HG03439 (cell line): Measurements from ENCODE around the gene LRP8.
A peak's percentile ranks its signal among the peaks of the same experiment; 100 is the strongest.

Experiments
- ATAC-seq: cut with Tn5 transposase; IDR thresholded peaks from one replicate; pipeline ENCODE4 v1.9.1; 2021; ENCODE audit warnings: mild to moderate bottlenecking, moderate library complexity; ENCODE audit not compliant: unreplicated experiment

Gene LRP8

DNA sequence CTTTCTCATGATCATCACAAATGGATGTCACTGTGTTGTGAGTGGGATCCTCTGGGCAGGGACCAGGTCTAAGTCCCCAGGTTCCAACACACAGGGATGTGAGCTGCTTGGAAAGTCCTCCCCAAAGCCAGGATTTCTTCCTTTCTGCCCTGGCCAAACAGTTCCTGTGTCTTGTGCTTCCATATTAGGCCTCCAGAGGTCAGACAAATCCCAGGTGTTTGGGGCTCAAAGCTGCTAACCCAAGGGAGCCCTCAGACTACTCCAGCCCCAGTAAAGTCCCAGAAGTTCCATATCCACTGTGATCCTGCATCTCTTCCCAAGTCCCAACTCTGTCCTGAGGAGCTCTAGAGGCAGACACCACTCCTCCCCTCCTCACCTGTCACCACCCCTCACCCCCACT lies 61.8 kb downstream of the LRP8 start:
- no peak for ATAC-seq

DNA sequence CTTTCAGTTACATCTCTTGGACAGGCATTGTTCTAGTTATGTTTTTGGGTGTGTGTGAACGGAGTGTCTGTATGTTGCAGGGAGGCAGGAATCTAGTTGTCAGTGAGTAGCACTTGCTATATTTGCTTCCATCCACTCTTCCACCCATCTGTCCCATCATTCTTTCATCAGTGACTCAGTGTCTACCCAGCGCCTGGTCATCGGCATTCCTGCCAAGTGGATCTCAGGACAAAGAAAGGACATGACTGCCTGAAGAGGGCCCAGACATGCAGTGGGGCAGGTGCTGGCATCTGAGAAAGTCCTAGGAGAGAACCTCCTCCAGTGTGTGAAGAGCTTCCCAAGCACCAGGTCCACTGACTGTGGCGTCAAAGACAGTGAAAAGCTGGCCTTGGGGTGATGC lies 62.3 kb downstream of the LRP8 start:
- no peak for ATAC-seq

DNA sequence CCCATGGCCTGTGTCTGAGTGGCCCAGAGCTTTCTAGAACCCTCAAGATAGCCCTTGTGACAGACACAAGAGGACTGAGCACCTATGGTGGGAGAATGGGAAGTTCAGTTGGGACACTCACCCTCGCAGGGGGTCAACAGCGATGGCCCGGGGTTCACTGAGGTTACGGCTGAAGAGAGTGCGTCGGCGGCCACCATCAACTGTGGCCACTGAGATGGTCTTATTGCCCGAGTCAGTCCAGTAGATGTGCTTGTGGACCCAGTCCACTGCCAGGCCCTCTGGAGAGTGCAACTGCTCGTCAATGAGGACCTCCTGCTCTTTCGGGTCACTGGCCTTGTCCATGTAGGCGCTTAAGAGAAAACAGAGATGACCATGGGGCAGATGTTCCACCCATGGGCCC lies 63.8 kb downstream of the LRP8 start:
- no peak for ATAC-seq

DNA sequence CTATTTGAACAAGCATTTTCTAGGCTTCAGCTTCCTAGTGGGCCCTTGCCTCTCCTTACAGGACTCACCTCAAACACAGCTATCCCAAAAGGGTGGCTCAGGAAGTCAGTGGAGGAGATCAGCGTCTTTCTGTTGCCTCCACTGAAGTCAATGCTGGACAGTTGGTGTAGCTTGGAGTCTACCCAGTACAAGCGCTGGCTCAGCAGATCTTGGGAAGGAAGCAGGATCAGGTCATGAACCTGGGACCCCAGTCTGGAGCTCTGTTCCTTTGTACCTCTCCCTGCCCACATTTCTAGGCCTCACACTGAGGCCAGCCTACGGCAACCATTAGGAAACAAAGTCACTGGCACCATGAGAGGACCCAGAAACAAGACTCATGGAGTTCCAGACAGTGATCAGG lies 65.9 kb downstream of the LRP8 start:
- no peak for ATAC-seq

DNA sequence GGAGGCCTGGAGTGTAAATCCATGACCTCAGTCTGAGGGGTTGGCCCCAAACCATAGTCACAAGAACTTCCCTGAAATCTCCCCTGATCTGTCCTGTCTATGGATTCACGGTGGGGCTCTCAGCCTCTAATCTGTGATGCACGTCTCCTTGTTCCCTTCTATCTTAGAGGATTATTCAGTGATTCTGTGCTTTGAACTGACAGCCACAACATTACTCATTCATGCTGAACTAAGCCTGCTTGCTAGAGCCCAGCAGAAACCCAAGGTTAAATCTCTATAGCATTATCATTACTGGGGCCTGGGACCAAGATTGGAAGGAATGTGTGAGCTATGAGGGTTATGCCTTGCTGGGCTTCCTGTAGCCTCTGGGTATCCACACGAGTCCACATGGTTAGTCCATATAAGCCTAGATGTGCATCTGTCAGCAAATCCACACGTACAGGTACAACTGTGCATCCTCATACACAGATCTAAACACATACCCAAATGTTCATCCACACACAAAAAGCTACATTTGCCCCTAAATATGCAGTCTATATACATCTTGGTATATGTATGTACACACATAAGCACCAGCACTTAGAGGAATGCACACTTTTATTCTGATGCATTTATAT lies 67.1 kb downstream of the LRP8 start:
- no peak for ATAC-seq

DNA sequence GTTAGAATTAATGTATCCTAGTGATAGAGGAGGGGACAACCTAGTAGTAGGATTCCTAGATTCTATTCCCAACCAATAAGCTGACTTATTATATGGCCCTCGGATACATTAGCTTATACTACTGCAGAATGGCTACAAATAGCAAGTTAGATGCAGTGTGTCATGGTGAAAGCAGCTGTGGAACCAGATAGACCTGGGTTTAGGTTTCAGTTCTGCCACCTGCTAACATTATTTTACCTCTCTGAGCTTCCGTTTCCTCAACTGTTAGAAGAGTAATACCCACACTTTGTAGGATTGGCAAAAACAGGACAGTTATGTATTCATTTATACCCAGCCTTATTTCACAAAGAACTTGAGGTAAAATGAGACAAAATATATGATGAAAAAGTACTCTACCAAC lies 67.9 kb downstream of the LRP8 start:
- no peak for ATAC-seq

DNA sequence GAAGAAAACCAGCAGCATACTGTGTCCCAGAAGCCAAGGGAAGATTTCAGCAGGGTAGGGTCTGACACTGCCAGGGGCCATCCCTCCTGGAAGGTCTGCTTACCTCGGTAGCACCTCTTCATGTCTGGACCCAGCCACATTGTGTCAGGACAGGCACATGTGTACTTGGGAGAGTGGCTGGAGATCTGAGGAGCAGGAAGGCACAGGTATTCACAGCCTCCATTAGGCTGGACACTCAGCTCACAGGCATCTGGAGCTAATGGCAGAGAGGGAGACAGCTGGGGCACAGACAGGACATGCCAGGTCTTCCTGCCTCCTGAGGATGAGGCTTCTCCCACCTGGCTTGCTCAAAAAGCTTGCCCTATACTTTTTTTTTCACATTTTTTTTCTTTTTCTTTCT lies 69.7 kb downstream of the LRP8 start:
- no peak for ATAC-seq

DNA sequence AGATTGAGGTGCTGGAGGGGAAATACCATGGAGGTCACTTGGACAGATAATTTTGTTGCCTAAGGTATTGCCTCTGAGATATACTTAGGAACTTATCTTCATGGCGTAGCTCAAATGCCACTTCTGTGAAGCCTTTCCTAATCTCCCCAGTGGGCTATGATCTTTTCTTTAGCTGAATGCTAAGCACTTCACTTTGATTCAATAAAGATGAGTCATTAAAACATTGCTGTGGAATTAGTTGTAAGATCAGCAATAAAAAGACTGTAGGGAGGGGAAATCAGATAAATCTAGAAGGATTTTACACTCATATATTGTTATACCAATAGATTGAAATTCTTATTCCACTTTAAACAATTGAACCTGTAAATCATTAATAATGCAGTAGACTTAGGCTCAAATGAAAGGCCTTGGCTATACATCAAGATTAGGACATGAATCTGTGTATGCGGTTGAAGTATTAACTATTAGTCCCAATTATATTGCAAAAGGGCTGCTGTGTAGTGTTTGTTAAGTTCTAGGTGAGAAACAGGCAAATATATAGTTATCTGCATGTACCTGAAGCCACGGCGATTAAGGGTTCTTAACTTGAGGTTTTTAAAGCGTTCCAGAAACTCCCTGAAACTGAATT lies 70.3 kb downstream of the LRP8 start:
- no peak for ATAC-seq

DNA sequence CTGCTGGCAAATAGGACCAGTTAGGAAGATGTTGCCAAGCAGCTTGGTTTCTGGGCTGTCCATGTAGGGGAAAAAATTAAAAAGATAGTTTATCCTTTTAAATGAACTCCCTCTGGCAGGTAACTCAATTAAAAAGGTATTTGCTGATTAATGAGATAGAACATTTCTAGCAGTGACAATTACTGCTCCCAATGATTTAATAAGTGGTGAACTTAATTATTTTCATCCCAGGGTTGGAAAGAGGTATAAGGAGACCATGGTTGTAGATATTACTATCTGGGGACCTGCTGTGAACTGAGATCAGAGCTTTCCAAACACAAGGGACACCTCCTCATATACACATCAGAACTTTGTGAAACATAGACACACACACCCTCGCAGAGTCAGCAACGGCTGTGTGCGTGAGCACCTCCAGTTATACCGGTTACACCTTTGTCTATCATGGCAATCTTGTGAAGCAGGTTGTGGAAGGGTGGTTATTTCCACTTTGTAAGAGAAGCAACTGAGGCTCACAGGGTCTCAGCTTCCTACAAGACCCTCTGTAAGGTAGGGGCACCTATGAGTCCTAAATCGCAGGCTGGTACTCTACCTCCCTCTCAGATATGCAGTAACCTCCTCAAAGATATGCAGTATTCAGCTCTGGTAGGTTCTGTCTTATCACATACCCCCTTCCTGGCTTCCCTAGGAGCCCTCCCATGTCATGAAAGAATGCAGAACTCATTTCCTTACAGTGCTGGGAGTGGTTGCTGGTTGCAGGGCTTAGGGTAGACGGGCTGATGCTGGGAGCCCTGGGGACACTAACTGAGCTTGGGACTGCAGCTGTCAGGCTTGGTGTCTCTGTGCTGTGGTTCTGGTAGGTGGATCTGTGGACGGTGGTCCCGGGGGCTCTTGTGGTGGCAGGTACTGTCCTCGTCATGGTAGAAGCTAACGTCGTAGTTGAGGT lies 71.1 kb downstream of the LRP8 start:
- no peak for ATAC-seq

DNA sequence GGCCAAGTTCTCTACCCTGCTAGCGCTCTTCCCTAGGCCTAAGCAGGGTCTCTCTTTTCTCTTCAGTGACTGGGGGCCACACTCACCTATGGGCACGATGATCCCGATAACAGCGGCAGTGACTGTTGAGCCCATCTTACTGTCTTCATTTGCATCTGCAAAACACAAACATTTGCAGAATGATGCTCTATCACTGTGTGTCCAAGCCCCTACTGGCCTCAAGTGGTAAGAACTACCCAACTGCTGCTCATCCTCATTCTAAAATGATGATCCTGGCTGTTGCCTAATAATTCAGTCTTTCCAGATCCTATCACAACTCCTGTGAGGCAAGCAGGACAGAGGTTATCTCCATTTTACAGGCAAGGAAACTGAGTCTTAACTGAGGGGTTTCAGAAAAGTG lies 72.8 kb downstream of the LRP8 start:
- no peak for ATAC-seq

DNA sequence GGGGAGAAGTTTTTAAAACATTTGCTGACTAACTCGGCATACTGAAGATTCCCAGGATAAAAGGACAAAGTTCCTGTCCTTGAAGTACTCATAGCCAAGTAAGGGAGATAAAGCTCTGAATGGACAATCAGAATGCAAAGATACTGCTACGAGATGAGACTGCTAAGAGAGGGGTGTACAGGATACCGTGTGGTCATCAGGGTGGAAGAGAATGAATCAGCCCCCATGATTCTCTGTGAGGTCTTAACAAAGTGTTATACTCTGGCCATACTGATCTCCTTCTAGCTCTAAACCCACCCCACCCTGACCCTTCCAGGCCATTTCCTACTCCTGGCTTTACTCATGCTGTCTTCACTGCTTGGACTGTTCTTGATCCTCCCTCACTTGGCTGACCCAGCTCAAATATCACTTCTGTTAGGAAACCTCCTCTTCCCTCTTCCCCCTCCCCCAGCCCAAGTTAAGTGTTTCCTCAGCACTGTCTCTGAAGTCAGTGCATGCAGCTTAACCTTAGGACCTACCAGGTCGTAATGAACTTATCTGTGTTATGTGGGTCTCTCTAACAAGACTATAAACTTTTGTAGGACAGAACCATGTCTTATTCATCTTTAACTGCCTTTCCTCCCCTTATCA lies 73.7 kb downstream of the LRP8 start:
- ATAC-seq, result no peak

DNA sequence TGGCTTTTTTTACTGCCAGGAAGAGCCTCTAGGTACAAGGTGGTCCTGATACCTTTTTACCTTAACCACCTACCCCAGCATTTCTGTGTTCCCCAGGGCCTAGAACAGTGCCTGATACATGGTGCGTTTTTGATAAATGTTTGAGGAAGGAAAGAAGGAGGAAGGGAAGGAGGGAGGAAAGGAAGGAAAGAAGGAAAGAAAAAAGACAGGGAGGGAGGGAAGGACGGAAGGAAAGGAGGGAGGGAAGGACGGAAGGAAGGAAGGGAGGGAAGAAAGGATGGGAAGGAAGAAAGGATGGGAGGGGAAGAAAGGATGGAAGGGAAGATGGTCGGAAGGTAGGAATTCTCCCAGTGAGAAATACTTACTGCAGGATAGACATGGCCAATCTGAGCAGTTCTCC lies 77.5 kb downstream of the LRP8 start:
- no peak for ATAC-seq

DNA sequence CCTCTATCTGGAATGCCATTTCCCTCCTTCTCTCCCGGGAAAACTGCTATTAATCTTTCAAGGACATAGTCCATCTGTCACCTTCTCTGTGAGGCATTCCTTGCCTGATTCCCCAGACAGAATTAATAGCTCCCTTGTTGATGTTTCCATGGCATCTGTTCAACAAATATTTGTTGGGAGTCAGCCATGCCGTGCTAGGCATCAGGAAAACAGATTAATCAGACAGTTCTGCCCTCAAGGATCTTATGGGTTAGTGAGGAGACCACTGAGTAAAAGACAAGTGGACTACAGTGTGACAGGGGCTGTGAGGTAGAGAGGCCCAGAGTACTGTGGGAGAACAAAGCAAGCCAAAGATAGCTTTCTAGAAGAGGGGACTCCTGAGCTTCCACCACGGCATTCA lies 78.2 kb downstream of the LRP8 start:
- ATAC-seq, result no peak

DNA sequence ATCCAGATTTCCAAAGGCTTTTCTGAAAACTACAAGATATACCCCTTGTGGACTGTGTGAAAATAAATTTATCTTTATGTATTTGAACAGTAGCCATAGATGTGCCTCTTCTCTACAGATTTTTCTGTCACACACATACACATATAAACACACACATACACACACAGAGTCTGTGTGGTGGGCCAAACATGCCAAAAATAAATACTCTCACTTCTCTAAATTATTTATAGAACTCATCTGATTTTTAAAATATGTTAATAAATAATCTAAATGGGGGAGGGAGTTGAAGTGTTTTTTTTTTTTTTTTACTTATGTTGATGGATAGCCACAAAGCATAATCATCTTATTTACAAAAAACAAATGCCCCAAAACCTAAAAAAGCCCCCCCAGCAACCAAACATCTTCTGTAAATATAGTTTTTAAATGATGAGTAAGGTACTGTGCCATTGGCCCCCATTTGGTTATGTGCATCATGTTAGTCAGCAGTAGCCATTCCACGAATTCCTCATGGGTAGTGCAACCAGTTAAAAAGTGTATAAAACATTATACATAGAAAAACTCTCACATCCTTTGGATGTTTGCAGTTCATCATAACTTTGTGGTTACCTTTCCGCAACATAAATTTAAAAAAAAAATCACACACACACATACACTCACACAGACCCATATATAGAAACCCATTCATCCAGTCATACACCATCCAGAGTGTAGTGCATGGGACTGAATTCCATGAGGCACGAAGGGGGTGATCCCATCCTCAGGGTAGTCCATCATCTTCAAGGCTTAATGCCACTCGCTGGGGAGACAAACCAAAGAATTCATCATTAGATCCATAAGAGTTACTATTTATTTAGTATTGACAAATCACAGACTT lies 81.4 kb downstream of the LRP8 start:
- ATAC-seq, result no peak

DNA sequence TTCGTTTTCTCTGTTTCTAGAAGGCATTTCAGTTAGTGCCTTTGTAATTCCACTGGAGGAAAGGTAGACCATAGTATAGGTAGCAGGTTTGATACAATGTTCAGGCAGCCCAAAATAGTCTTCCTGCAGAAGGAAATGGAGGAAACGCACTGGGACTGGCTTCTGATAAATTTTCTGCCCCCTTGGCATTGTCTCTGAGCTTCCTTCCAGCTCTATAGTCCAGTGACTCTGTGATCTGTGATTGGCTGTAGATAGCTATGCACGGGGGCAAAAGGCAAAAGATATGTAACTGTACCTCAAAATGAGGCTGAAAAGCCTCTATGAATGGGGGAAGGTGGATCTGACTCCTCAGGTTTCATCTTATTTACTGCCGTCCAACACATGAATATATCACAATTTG lies 83.7 kb downstream of the LRP8 start:
- no peak for ATAC-seq

DNA sequence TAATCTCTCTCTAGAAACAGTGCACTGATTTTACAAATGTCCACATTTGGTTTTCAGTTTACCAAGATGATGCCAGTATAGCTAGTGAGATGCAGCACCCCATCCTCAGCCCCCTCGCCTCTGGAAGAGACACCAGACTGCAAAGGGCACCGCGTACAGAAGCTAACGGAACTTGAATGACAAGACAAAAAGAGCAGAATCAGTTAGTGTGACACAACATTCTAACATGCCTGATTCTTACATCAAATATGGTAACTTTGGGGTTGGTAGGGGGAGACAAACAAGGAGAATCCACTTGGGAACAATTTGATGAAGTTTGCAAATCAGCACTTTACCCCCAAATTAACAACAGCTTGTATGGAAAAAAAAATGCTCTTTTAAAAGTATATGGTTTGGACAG lies 85.5 kb downstream of the LRP8 start:
- ATAC-seq, result no peak

DNA sequence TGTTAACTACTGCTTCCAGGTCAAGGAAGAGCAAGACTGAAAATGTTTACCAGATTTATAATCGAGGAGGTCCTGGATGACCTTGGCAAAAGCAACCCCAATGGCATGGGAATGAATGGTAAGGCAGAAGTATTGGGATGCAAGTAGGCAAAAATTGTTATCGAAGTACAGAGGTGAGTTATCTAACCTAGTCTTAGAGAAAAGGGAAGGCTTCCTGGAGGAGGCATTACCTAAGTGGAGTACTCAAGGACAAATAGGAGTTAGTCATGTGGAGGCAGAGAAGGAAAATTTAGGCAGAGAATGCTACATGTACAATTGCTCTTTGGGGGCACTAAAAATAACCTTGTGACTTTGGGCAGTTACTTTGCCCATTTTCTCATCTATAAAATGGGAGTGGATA lies 86.0 kb downstream of the LRP8 start:
- no peak for ATAC-seq

DNA sequence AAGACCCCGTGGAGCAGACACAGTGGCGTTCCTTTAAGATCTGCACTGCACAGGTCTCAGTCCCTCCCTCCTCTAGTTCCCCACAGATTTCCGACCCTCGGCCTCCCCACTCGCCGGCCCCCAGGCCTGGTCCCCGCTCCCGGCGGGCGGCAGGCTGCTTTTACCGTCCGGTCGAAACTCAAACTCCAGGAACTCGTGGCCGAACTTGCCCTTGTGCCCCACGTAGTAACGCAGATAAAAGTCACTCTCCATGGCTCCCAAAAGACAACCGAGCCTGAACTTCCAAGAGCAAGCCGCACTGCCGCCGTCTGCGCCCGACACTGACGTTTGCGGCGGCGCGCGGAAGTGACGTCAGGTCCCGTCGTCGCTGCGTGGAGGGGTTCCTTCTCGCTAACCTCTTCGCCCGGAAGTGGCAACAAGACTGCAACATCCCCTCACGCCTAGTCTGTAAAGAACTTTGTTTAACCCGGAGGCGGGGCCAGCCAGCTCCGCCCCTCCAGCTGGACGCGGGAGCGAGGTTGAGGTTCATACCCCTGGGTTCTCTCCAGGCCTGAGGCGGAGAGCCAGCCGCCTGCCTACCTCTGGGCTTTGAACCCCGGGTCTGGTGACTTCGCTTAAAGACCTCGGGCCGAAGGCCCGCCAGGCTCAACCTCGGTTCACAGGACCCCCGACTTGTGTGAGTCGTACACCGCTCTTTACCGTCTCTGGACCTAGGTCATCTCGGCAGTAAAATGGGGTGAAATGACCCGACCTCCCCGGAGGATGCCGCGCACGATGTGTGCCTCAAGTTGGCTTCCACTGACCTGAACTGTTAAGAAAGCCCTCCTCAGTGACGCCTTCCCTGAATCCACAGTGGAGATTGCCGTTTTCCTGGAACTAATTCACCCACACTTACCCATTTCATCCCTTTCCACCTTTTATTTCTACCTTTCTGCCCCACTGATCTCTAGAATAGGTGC lies 89.4 kb downstream of the LRP8 start, which contains the start of gene MAGOH:
Gene MAGOH, minus strand, starts transcription at position 322 of the 959 bp plus-strand sequence. Its CDS starts 70 bp downstream, at position 252.
- peak; percentile 97 for ATAC-seq

DNA sequence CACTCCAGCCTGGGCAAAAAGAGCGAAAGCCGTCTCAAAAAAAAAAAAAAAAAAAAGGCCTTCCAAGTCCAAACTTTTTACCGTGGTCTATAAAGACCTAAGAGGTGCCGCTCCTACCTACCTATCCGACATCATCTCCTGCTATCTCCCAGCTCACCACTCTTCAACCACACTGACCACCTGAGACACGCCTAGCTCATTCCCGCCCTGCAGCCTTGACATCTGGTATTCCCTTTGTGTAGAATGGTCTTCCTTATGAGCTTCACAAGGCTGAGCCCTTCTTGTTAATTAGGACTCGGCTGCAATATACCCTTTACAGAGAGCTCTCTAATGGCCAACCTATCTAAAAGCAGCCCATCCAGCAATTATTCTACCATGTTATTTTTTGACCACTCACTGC lies 90.2 kb downstream of the LRP8 start:
- no peak for ATAC-seq

DNA sequence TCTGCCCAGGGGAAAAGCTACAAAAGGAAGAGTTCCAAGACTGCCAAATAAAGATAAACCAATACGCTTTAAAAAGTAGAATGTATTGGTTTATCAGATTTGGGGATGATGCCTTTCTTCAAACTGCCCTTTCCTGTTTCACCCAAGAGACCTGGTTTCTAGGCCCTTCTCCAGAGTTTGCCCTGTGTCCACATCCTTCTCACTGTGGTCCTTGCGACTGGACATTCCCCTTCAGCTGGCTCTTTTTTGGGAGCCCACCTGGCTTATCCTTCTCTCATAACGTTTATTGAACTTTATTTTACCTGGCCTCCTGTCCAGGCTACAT lies 106.9 kb downstream of the LRP8 start:
- no peak for ATAC-seq
